WTC11 (cell line): Measurements from ENCODE around the gene GABRG3.

Source experiments
- CREM ChIP-seq: sonication (generic); formaldehyde crosslinking; IDR thresholded peaks from 2 replicates; pipeline ENCODE4 v1.8.1; 2022; ENCODE audit warnings: mild to moderate bottlenecking, missing genetic modification reagents, moderate library complexity
- GRHL2 ChIP-seq: fragments of 250-450 bp; sonication (Bioruptor Pico); IDR thresholded peaks from 2 replicates; pipeline ENCODE4 v1.8.0; 2022; ENCODE audit warnings: mild to moderate bottlenecking, moderate library complexity; ENCODE audit not compliant: insufficient replicate concordance, severe bottlenecking
- IRF2 ChIP-seq: sonication (generic); formaldehyde crosslinking; IDR thresholded peaks from 2 replicates; pipeline ENCODE4 v1.8.0; 2022; ENCODE audit warnings: low read depth, missing genetic modification reagents, borderline replicate concordance
- MXD4 ChIP-seq: fragments of 250-450 bp; sonication (Bioruptor Pico); IDR thresholded peaks from 2 replicates; pipeline ENCODE4 v1.8.0; 2021; ENCODE audit warnings: mild to moderate bottlenecking, moderate library complexity, borderline replicate concordance
- NFE2L1 ChIP-seq: sonication (generic); formaldehyde crosslinking; IDR thresholded peaks from 2 replicates; pipeline ENCODE4 v1.8.1; 2023; ENCODE audit warnings: missing genetic modification reagents
- NFYB ChIP-seq: sonication (generic); formaldehyde crosslinking; conservative IDR thresholded peaks from 2 replicates; pipeline ENCODE4 v1.8.0; 2022; ENCODE audit warnings: low read depth, missing genetic modification reagents
- TP53 ChIP-seq: sonication (generic); formaldehyde crosslinking; IDR thresholded peaks from 2 replicates; pipeline ENCODE4 v1.8.1; 2023; ENCODE audit warnings: mild to moderate bottlenecking, missing genetic modification reagents
- TF ChIP-seq, protein P1 (sequence below): sonication (generic); formaldehyde crosslinking; IDR thresholded peaks from 2 replicates; pipeline ENCODE4 v1.8.0; 2023; ENCODE audit warnings: missing genetic modification reagents, mild to moderate bottlenecking, borderline replicate concordance
- TF ChIP-seq, protein P2 (sequence below): fragments of 200-600 bp; IDR thresholded peaks from 2 replicates; pipeline ENCODE4 v1.8.0; 2022; ENCODE audit warnings: antibody characterized with exemption
- TF ChIP-seq, protein P3 (sequence below): sonication (generic); formaldehyde crosslinking; IDR thresholded peaks from 2 replicates; pipeline ENCODE4 v1.8.1; 2022; ENCODE audit warnings: low read depth, mild to moderate bottlenecking, moderate library complexity, missing genetic modification reagents, borderline replicate concordance

DNA sequence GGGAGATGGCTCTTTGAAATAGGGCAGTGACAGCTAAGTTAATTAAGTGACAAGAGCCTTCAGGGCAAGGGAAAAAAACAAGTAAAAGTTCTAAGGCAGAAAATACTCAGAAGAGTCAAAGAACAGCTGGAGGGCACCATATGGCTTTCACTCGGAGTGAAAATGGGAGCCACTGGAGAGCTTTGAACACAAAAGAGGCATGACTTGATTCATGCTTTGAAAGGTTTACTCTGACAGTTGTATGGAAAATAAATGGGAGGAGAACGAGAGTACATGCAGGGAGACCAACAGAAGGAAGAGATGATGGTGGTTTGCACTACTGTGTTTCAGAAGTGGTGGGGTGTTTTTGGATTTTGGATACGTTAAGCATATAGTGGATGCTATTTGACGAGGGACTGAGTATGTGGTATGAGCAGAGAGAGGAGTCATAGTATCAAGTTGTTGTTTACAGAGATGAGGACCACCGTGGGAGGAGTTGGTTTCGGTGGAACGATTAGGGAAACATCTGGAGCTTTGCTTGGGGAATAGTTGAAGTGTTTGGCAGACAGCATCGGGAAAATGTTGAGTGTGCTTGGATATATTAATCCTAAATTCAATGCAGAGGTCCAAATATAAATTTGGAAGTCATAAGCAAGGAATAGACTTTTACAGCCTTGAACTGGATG is 411.5 kb downstream of the GABRG3 start:
- TF ChIP-seq NFYB (CRISPR knock-in tag) (no peak), IRF2 (CRISPR knock-in tag) (no peak), TP53 (CRISPR knock-in tag) (no peak), GRHL2 (CRISPR knock-in tag) (no peak), NFE2L1 (CRISPR knock-in tag) (no peak), MXD4 (no peak), CREM (CRISPR knock-in tag) (no peak)
- TF ChIP-seq, protein P1, sequence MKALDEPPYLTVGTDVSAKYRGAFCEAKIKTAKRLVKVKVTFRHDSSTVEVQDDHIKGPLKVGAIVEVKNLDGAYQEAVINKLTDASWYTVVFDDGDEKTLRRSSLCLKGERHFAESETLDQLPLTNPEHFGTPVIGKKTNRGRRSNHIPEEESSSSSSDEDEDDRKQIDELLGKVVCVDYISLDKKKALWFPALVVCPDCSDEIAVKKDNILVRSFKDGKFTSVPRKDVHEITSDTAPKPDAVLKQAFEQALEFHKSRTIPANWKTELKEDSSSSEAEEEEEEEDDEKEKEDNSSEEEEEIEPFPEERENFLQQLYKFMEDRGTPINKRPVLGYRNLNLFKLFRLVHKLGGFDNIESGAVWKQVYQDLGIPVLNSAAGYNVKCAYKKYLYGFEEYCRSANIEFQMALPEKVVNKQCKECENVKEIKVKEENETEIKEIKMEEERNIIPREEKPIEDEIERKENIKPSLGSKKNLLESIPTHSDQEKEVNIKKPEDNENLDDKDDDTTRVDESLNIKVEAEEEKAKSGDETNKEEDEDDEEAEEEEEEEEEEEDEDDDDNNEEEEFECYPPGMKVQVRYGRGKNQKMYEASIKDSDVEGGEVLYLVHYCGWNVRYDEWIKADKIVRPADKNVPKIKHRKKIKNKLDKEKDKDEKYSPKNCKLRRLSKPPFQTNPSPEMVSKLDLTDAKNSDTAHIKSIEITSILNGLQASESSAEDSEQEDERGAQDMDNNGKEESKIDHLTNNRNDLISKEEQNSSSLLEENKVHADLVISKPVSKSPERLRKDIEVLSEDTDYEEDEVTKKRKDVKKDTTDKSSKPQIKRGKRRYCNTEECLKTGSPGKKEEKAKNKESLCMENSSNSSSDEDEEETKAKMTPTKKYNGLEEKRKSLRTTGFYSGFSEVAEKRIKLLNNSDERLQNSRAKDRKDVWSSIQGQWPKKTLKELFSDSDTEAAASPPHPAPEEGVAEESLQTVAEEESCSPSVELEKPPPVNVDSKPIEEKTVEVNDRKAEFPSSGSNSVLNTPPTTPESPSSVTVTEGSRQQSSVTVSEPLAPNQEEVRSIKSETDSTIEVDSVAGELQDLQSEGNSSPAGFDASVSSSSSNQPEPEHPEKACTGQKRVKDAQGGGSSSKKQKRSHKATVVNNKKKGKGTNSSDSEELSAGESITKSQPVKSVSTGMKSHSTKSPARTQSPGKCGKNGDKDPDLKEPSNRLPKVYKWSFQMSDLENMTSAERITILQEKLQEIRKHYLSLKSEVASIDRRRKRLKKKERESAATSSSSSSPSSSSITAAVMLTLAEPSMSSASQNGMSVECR (CRISPR knock-in tag), result no peak
- TF ChIP-seq, protein P2, sequence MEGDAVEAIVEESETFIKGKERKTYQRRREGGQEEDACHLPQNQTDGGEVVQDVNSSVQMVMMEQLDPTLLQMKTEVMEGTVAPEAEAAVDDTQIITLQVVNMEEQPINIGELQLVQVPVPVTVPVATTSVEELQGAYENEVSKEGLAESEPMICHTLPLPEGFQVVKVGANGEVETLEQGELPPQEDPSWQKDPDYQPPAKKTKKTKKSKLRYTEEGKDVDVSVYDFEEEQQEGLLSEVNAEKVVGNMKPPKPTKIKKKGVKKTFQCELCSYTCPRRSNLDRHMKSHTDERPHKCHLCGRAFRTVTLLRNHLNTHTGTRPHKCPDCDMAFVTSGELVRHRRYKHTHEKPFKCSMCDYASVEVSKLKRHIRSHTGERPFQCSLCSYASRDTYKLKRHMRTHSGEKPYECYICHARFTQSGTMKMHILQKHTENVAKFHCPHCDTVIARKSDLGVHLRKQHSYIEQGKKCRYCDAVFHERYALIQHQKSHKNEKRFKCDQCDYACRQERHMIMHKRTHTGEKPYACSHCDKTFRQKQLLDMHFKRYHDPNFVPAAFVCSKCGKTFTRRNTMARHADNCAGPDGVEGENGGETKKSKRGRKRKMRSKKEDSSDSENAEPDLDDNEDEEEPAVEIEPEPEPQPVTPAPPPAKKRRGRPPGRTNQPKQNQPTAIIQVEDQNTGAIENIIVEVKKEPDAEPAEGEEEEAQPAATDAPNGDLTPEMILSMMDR, result no peak
- TF ChIP-seq, protein P3, sequence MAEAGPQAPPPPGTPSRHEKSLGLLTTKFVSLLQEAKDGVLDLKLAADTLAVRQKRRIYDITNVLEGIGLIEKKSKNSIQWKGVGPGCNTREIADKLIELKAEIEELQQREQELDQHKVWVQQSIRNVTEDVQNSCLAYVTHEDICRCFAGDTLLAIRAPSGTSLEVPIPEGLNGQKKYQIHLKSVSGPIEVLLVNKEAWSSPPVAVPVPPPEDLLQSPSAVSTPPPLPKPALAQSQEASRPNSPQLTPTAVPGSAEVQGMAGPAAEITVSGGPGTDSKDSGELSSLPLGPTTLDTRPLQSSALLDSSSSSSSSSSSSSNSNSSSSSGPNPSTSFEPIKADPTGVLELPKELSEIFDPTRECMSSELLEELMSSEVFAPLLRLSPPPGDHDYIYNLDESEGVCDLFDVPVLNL (CRISPR knock-in tag), result no peak
